Mucosa of descending colon (tissue), 3 donors: Measurements from ENCODE around the gene CYTL1. TPM values are rescaled to one million over a fixed set of nuclear protein-coding genes. Genes with fewer than 3 reads are reported as not detected.

Experiments used
- ATAC-seq: fragments of 200-7000 bp; cut with Tn5 transposase; one replicate; pipeline ENCODE4 v1.9.1; 2020; ENCODE audit warnings: mild to moderate bottlenecking, moderate library complexity
- DNase-seq, 3 donors: peaks; one replicate each; pipeline ENCODE4 v3.0.0-alpha.2; 2020
- H3K36me3 ChIP-seq: fragments of 200-600 bp; one replicate; pipeline ENCODE4 v1.8.0; 2021; ENCODE audit warnings: low read depth, mild to moderate bottlenecking
- H3K4me1 ChIP-seq: fragments of 200-600 bp; one replicate; pipeline ENCODE4 v1.8.0; 2021; ENCODE audit warnings: low read depth, mild to moderate bottlenecking
- H3K4me3 ChIP-seq: fragments of 200-600 bp; one replicate; pipeline ENCODE4 v1.8.0; 2021; ENCODE audit warnings: mild to moderate bottlenecking
- H3K9me3 ChIP-seq: fragments of 200-600 bp; one replicate; pipeline ENCODE4 v1.8.0; 2021; ENCODE audit warnings: mild to moderate bottlenecking
- CTCF ChIP-seq: fragments of 200-600 bp; IDR thresholded peaks from one replicate; pipeline ENCODE4 v1.8.0; 2022; ENCODE audit warnings: antibody characterized with exemption, mild to moderate bottlenecking
- intact Hi-C, 2 donors: fragments of 100-400 bp; cut with DNase I in 1 of 2; cut with micrococcal nuclease in 1 of 2; formaldehyde crosslinking; loops; one replicate each; pipeline versions ENCODE4 v1.11.0 to v1.11.1; 2022; cut with DNase I, micrococcal nuclease
- total RNA-seq, 3 donors: library from RNA; stranded (reverse); fragmentation: NEBNext Ultra II Directional in 2 of 3; extraction: Animal tissue kit (Norgen Biotek cat#: 25700) in 2 of 3; gene quantifications; one replicate each; pipeline versions ENCODE4 v1.2.1 to v1.2.4, GENCODE V29; 2021 to 2023
- donor health status: DM: no; HTN: no; CAD: no; lungs with moderate emphysema.
- donor health status: DM: no; HTN: no; CAD: no.
- donor health status: DM: no; HTN: yes; CAD: no.

CYTL1 gene
- total RNA-seq, 3 donors from 2014 or later: 0.29 to 1.0 TPM; not detected in 1

DNA sequence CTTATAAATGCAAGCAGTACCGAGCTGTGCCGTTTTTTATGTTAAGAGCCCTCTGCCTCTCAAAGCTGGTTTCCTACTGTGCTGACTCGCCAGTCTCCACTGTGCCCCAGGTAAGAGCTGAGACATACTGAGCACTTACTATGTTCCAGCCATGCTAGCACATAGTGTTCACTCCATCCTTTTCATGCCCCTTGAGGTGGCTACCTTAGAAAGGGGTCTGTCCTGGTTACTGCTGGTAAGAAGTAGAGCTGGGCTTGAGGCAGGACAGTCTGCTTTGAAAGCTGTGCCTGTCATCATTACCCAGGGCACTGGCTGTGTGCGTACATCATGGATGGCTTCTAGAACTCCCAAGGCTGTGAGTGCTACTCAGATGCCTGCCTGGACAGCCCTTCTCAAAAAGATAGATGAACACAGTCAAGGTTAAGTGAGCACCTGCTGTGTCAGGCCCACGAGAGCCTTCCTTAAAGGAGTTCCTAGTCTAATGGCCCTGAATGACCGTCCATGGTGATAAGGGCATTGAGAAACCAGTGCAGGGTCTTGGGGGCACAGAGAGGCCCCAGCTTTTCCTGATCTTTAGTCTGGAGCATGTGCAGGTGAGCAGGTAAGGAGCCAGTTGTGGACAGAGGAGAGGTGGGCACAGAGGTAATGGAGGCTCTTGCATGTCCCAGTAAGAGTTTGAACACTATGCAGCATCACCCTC, 33.6 kb upstream of the CYTL1 start:
- ATAC-seq: no peak
- no peak for TF ChIP-seq CTCF
- intact Hi-C loops: no loop called here
- Histone ChIP-seq H3K4me3 (no peak overlapping the region), H3K36me3 (no peaks in the 10 kb centered on the region), H3K4me1 (no peaks in the 10 kb centered on the region), H3K9me3 (no peaks in the 10 kb centered on the region)
- DNase-seq: no peak

- no peaks in the 10 kb centered on the region for H3K9me3 ChIP-seq
- no peaks in the 10 kb centered on the region for H3K4me1 ChIP-seq
- DNase-seq (no peak), ATAC-seq (peak; percentile 12)
- no peak overlapping the region for H3K4me3 ChIP-seq
- TF ChIP-seq CTCF: no peak
- no peaks in the 10 kb centered on the region for H3K36me3 ChIP-seq
- intact Hi-C loops: no loop called here
Observed at GRCh38 chr4:5052204-5052702, 33.0 kb upstream of the CYTL1 start.

GRCh38 chr4:5051278-5052203, 32.3 kb upstream of the CYTL1 start, which contains the start of gene STK32B:
Gene STK32B (plus strand): TSS chr4:5051480.
- H3K4me3 ChIP-seq: no peak within 1 kb of the TSS
- DNase-seq (peak; percentile 17 to 63 (median 41)), ATAC-seq (peak; percentile 73)
- no peak for TF ChIP-seq CTCF
- intact Hi-C loops: no loop called here
- H3K4me1 ChIP-seq: no peaks in the 10 kb centered on the region
- no peaks in the 10 kb centered on the region for H3K36me3 ChIP-seq
- no peaks in the 10 kb centered on the region for H3K9me3 ChIP-seq

DNA sequence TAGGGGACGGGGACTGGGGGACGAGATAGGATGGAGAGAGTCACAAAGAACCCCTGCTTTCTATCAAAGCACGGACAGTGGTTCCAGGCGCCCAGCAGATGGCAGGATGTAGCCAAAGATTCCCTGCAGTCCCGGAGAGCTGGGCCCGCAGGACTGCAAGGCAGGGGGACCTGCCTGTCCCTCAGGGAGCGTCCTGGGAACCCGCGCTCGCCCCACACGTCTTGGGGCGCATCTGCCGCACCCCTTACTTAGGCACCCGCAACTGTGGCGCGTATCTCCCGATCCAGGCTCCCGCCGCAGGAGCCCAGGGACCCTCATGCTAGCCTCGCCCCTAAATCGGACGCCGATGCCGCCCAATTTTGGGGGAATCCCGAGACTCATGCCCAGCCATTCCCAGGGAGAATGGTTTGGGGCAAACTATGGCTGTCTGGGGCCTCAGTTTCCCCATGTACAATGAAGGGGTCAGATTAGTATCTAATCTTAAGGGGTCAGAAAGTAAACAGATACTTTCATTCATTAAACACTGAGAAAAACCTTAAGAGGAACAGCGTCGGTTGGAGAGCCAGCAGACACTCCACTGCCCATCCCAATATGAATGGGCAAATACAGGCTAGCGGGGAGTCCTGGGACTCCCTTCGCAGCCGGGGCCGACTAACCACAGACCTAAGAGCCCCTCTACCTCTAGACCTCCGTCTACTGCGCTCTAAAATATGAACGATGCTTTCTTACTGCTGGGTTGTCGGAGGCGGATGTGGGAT, 31.4 kb upstream of the CYTL1 start:
- TF ChIP-seq CTCF: peak; percentile 44
- H3K4me1 ChIP-seq: no peaks in the 10 kb centered on the region
- peak; percentile 47 to 62 (median 56) for DNase-seq
- intact Hi-C loops: no loop called here
- H3K4me3 ChIP-seq: no peak overlapping the region
- no peaks in the 10 kb centered on the region for H3K9me3 ChIP-seq
- H3K36me3 ChIP-seq: no peaks in the 10 kb centered on the region
- ATAC-seq: peak; percentile 69

DNA sequence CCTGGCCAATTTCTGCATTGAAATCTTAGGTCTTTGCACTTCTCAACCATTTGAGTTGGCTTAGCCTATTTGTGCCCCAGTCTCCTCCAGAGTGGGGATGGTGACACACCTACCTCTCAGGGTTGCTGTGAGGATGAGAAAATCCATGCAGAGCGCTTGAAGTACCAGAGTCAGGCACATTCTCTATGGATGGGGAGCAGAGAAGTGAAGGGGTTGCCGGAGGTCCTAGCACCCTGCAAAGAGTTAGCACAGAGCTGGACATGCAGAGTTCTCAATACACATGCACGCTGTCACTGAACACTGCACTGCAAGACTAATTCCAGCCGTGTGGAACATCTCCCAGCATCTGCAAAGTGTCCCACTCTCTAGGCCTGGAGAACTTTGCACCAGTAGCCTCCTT, 29.5 kb upstream of the CYTL1 start:
- no peaks in the 10 kb centered on the region for H3K9me3 ChIP-seq
- no peak overlapping the region for H3K4me3 ChIP-seq
- no peak for ATAC-seq
- no peaks in the 10 kb centered on the region for H3K4me1 ChIP-seq
- no peak for TF ChIP-seq CTCF
- DNase-seq: no peak
- intact Hi-C loops: no loop called here
- no peaks in the 10 kb centered on the region for H3K36me3 ChIP-seq
